ENCODE measurements around the gene CARD10.

CARD10 gene

GRCh38 chr22:37503850-37504249 lies 15.4 kb downstream of the CARD10 start:
- DNase-seq (ENCODE audit: low read depth in 2 of 2), result no peak

- DNase-seq (ENCODE audit: low read depth in 2 of 2), result no peak
These were observed 16.0 kb downstream of the CARD10 start for GRCh38 chr22:37503183-37503683.

- DNase-seq (ENCODE audit: low read depth in 2 of 2), result no peak
These were observed 16.7 kb downstream of the CARD10 start for GRCh38 chr22:37502342-37503182.

GRCh38 chr22:37501610-37502341 lies 17.4 kb downstream of the CARD10 start:
- DNase-seq (ENCODE audit: low read depth in 2 of 2), result no peak

GRCh38 chr22:37500745-37501609 lies 18.2 kb downstream of the CARD10 start:
- DNase-seq (ENCODE audit: low read depth in 2 of 2), result no peak

GRCh38 chr22:37499789-37500540 lies 19.2 kb downstream of the CARD10 start:
- DNase-seq (ENCODE audit: low read depth in 2 of 2), result no peak

GRCh38 chr22:37499027-37499707 lies 20.0 kb downstream of the CARD10 start:
- DNase-seq (ENCODE audit: low read depth in 2 of 2), result no peak

GRCh38 chr22:37498289-37498909 lies 20.8 kb downstream of the CARD10 start:
- DNase-seq (ENCODE audit: low read depth in 2 of 2), result peak; percentile 46 to 52

- DNase-seq (ENCODE audit: low read depth in 2 of 2), result no peak
These were observed 22.1 kb downstream of the CARD10 start for GRCh38 chr22:37497062-37497599.

GRCh38 chr22:37496651-37497050 lies 22.6 kb downstream of the CARD10 start:
- no peak for DNase-seq (ENCODE audit: low read depth in 2 of 2)

GRCh38 chr22:37493979-37494378 lies 25.2 kb downstream of the CARD10 start:
- DNase-seq (ENCODE audit: low read depth in 2 of 2), result no peak

- peak; percentile 11 to 27 for DNase-seq (ENCODE audit: low read depth in 2 of 2)
These were observed 26.5 kb downstream of the CARD10 start for GRCh38 chr22:37492428-37493344.

GRCh38 chr22:37491559-37492427 lies 27.4 kb downstream of the CARD10 start:
- DNase-seq (ENCODE audit: low read depth in 2 of 2), result no peak

- no peak for DNase-seq (ENCODE audit: low read depth in 2 of 2)
These were observed 28.1 kb downstream of the CARD10 start for GRCh38 chr22:37491106-37491505.

- DNase-seq (ENCODE audit: low read depth in 2 of 2), result no peak
These were observed 29.2 kb downstream of the CARD10 start for GRCh38 chr22:37489983-37490382.

- no peak for DNase-seq (ENCODE audit: low read depth in 2 of 2)
These were observed 30.7 kb downstream of the CARD10 start for GRCh38 chr22:37488337-37489135.

GRCh38 chr22:37487571-37487970 lies 31.6 kb downstream of the CARD10 start:
- DNase-seq (ENCODE audit: low read depth in 2 of 2), result no peak

Measured in stimulated activated CD4-positive, alpha-beta T cell treated with anti-CD3 and anti-CD28 coated beads, Interleukin-1b, Interleukin-23, amount 100 ng/mL, for 1 hour (primary cell).